GM18502 (cell line): ENCODE measurements around the gene MYO1D.
"Not testable (repeated sequence)": the region's sequence is repeated elsewhere in the genome, so short reads cannot be mapped to it uniquely, and the experiment has no call there.

Experiments
- ATAC-seq: cut with Tn5 transposase; IDR thresholded peaks from one replicate; pipeline ENCODE4 v1.9.1; 2021; ENCODE audit warnings: mild to moderate bottlenecking; ENCODE audit not compliant: unreplicated experiment, poor library complexity

The MYO1D gene

GRCh38 chr17:32646941-32647340 lies 230.0 kb downstream of the MYO1D start:
- ATAC-seq: no peak

GRCh38 chr17:32641514-32641913 lies 235.4 kb downstream of the MYO1D start:
- not testable (repeated sequence) for ATAC-seq

DNA sequence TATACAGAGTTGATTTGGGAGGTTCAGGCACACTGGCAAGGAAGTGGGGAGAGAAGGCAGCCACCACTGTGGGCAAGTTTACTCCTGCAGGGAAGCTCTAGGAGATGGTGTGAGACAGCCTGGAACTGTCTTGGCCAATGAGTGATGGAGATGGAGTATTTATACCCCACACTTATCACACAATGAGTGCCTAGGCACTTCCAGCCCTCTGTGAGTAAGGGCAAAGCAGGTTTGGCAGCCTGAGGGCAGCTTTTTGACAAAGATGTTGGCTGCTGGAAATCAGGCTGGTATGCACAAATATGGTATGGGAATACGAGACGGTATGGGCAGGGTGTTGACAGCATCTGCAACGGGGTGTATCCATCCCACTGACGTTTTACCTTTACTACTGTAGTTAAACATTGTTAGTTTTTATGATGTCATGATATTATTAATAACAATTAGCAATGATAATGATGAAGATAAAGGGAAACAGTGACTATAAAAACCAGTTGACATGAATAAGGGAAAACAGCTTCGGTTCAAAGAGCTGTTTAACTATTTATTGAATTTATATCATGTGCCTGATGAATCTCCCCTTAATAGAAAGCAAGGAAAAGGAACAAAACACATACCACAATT lies 240.2 kb downstream of the MYO1D start:
- ATAC-seq: no peak

GRCh38 chr17:32634167-32634566 lies 242.8 kb downstream of the MYO1D start:
- no peak for ATAC-seq

- no peak for ATAC-seq
Observed at GRCh38 chr17:32631341-32632096, 245.4 kb downstream of the MYO1D start.

GRCh38 chr17:32629563-32630190 lies 247.2 kb downstream of the MYO1D start:
- ATAC-seq: no peak

DNA sequence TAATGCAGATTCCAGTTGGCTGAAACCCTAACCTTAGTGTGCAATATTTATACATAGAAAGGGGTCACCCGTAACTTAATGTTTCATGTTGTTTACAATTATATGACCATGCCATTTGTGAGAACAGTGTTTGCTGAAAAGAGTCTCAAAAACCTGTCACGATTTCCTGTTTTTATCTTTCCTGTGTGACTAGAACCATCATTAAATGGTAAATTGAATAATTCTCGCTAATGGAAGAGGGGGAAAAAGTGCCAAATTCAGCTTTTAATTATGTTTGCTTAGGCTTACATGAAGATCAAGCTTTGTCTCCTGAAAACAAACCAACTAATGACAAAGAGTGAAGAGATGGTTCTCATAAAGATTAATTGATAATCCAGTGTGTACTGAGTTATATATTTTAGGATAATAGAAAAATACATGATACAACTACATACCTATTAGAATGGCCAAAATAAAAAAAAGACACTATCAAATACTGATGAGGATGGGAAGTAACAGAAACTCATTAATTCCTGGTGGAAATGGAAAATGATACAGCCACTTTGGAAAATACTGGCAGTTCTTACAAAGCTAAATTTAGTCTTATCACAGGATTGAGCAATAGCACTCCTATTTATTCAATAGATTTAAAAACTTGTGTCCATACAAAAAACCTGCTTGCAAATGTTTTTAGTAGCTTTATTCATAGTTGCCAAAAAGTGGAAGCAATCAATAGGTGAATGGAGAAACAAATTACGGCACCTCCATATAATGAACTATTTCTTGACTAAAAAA lies 248.5 kb downstream of the MYO1D start:
- ATAC-seq: no peak

- no peak for ATAC-seq
Observed at GRCh38 chr17:32627239-32627996, 249.5 kb downstream of the MYO1D start.

- ATAC-seq: no peak
Observed at GRCh38 chr17:32626379-32626791, 250.5 kb downstream of the MYO1D start.

DNA sequence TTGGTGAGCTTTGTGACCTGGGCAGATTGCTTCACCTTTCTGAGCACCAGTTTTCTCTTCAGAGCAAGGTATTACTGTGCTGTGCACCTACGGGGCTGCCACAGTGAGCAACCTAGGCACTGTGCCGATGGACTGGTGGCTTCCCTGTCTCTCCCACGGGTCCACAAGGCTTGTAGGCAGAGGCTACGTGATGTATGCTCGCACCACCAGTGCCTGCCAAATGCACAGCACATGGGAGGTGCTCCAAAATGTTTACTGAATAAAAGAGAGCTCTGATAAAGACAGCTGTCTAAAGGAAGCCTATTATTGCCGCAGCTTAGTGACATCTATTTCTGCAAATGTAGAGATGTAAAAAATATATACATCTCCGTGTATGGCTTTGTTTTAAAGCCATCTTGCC lies 251.0 kb downstream of the MYO1D start:
- ATAC-seq: no peak

DNA sequence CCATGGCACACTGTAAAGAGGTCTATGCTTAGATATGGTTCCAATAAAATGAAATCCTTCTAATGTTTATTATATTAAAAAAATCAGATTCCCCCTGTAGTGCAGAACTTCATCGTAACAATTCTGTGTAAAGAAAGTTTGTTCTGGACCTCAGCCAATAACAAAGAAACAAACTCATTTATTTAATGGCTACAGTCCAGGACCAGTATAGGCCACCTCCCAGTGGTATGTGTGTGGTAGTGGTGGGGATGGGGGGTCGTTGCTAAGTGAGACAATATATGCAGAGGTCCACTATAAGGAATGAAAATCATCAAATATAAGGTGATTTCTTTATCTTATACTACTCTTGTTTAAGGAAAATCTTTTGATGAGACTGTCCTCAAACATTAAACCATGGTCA lies 253.7 kb downstream of the MYO1D start:
- no peak for ATAC-seq

DNA sequence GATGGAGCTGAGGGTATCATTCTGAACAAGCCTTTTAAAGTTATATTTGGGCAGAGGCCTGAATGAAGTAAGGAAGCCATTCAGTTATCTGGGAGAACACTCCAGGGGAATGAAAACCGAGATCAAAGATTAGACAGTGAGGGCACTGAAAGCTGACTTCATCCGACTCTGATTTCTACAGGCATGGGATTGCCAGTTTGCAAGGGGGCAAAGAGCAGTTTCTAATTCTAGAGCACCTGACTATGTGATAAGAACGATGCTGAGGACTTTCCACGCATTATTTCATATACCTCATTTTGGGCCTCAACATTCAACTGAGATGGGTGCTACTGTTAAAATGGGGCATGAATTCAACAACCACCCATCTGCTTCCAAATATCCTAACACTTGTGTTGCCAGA lies 254.4 kb downstream of the MYO1D start:
- no peak for ATAC-seq

- ATAC-seq: no peak
Observed at GRCh38 chr17:32621612-32622312, 255.2 kb downstream of the MYO1D start.

- no peak for ATAC-seq
Observed at GRCh38 chr17:32615326-32615725, 261.6 kb downstream of the MYO1D start.

DNA sequence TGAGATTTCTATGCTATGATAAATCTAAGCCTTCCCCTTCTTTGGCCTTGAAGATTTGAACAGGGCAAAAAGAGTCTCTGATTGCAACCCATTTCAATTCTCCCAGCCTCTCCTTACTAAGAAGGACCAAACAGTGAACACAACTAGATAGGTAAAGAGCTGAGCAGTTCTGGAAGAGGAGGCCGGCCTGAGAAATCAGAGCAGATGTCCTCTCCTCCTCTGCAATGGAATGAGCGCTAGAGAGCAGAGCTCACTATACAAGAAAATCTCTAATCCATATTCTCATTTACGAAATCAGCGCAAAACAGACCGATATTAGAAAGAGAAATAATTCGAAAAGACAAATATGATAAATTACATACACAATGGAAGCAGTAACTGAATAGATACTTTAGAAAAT lies 266.0 kb downstream of the MYO1D start:
- ATAC-seq: no peak

- ATAC-seq: no peak
Observed at GRCh38 chr17:32609884-32610650, 266.9 kb downstream of the MYO1D start.

GRCh38 chr17:32609085-32609484 lies 267.8 kb downstream of the MYO1D start:
- ATAC-seq: peak; percentile 48

- ATAC-seq: no peak
Observed at GRCh38 chr17:32608267-32608666, 268.7 kb downstream of the MYO1D start.

GRCh38 chr17:32604966-32605365 lies 272.0 kb downstream of the MYO1D start:
- no peak for ATAC-seq
